Transverse colon (tissue), 4 donors: ENCODE data around the gene C1QTNF2. TPM values are rescaled to one million over a fixed set of nuclear protein-coding genes. Genes with fewer than 3 reads are reported as not detected.

Experiments
- DNase-seq: peaks from one replicate; pipeline ENCODE4 v3.0.0-alpha.2; 2019
- H3K27ac ChIP-seq, 4 donors: fragments of 200-600 bp; sonication (generic); 2 replicates each; pipeline ENCODE4 v1.5.1; 2016 to 2018; ENCODE audit warnings: inconsistent platforms in 4 of 4
- H3K27me3 ChIP-seq: fragments of 200-600 bp; sonication (generic); 2 replicates; pipeline ENCODE4 v1.5.1; 2017; ENCODE audit warnings: inconsistent platforms
- H3K36me3 ChIP-seq, 4 donors: fragments of 200-600 bp; sonication (generic); 2 replicates each; pipeline ENCODE4 v1.5.1; 2017 to 2019; ENCODE audit warnings: inconsistent platforms in 4 of 4
- H3K4me1 ChIP-seq, 4 donors: fragments of 200-600 bp; sonication (generic); 2 replicates each; pipeline ENCODE4 v1.5.1; 2017 to 2020; ENCODE audit warnings: inconsistent platforms in 4 of 4
- H3K4me3 ChIP-seq, 4 donors: fragments of 200-600 bp; sonication (generic); 1 replicate in 1 of 4; 2 replicates in 3 of 4; pipeline versions ENCODE4 v1.5.1 to v1.6.1; 2017 to 2019; ENCODE audit warnings: inconsistent platforms in 4 of 4
- H3K9me3 ChIP-seq, 2 donors: fragments of 200-600 bp; sonication (generic); 2 replicates each; pipeline ENCODE4 v1.5.1; 2017 to 2019; ENCODE audit warnings: inconsistent platforms in 2 of 2
- EP300 ChIP-seq: sonication (generic); formaldehyde crosslinking; IDR thresholded peaks from one replicate; pipeline ENCODE4 v1.6.1; 2017; ENCODE audit warnings: antibody characterized with exemption, low read depth
- POLR2A ChIP-seq: fragments of 450-650 bp; IDR thresholded peaks from one replicate; pipeline ENCODE4 v1.6.1; 2016; ENCODE audit warnings: antibody characterized with exemption, mild to moderate bottlenecking, moderate library complexity
- POLR2AphosphoS5 ChIP-seq, 3 donors: sonication (generic); formaldehyde crosslinking; IDR thresholded peaks; one replicate each; pipeline ENCODE4 v1.6.1; 2016; ENCODE audit warnings: antibody characterized with exemption in 3 of 3
- WGBS, 2 donors: methylation state at CpG; one replicate each; pipeline ENCODE4 v1.1.5; 2018; ENCODE audit warnings: low coverage in 1 of 2; 5-methylcytosine and 5-hydroxymethylcytosine counted together
- in situ Hi-C, 4 donors: fragments of 200-750 bp; cut with MboI; loops; one replicate each; pipeline versions ENCODE4 v1.15.0 to v1.15.1; 2017; ENCODE audit warnings: low sequenced_read_pairs in 3 of 4, low pct_ligation_motif_present in 1 of 4, low pct_unique_long_range_greater_than_20kb in 1 of 4
- intact Hi-C: fragments of 100-400 bp; cut with DNase I; formaldehyde crosslinking; loops from one replicate; pipeline ENCODE4 v1.15.1; 2023; ENCODE audit warnings: low total_unique reads
- total RNA-seq, 4 donors: library from RNA; depleted of rRNA; stranded (reverse); fragments of >200 nt; gene quantifications; one replicate each; pipeline ENCODE4 v1.1.0, GENCODE V29; 2016
- TF ChIP-seq, protein P1 (sequence below), 5 experiments: fragments of 200-600 bp in 3 of 5; fragments of 450-650 bp in 2 of 5; sonication (generic) in 3 of 5; IDR thresholded peaks; 1 replicate in 2 of 5; 2 replicates in 3 of 5; pipeline ENCODE4 v1.5.1; 2016 to 2017; ENCODE audit warnings: antibody characterized with exemption in 5 of 5, inconsistent platforms in 3 of 5, mild to moderate bottlenecking in 2 of 5, moderate library complexity in 1 of 5

Gene C1QTNF2
- total RNA-seq, 4 donors from 2014 or later, result 0.41 to 2.2 (median 0.79) TPM; not detected in 1

DNA sequence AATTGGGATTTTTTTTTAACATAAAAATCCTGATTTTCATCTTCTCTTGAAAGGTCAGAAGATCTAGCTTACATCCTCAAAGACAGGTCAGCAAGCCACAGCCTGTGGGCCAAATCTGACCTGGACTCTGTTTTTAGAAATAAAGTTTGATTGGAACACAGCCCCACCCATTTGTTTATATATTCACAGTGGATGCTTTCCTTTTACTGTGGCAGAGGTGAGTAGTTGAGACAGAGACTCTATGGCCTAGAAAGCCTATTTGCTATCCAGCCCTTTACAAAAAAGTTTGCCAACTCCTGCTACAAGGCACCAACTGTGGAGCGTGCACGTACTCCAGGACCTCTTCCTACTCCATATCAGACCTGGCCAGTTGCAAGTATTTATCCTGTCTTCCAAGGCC is 44.7 kb downstream of the C1QTNF2 start:
- Histone ChIP-seq H3K36me3 (no peaks in the 10 kb centered on the region), H3K4me3 (no peak overlapping the region), H3K9me3 (no peaks in the 10 kb centered on the region), H3K4me1 (peaks cover 0 to 28% (median 12%) of the 10 kb centered on the region in 4 donors), H3K27ac (peak overlapping the region; percentile 35 to 67 (median 59)), H3K27me3 (no peaks in the 10 kb centered on the region)
- no peak for DNase-seq
- WGBS, 2 donors, result 67 to 69% methylated on average over 2 of the region's 2 CpGs
- intact Hi-C loops (no loop called here), in situ Hi-C loops (loop anchor here in 1 of 4 donors (25.0 kb wide), 1 partner anchor 313 kb away; the partner anchor contains the start of gene TTC1)
- TF ChIP-seq, protein P1, sequence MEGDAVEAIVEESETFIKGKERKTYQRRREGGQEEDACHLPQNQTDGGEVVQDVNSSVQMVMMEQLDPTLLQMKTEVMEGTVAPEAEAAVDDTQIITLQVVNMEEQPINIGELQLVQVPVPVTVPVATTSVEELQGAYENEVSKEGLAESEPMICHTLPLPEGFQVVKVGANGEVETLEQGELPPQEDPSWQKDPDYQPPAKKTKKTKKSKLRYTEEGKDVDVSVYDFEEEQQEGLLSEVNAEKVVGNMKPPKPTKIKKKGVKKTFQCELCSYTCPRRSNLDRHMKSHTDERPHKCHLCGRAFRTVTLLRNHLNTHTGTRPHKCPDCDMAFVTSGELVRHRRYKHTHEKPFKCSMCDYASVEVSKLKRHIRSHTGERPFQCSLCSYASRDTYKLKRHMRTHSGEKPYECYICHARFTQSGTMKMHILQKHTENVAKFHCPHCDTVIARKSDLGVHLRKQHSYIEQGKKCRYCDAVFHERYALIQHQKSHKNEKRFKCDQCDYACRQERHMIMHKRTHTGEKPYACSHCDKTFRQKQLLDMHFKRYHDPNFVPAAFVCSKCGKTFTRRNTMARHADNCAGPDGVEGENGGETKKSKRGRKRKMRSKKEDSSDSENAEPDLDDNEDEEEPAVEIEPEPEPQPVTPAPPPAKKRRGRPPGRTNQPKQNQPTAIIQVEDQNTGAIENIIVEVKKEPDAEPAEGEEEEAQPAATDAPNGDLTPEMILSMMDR (IDR thresholded peaks at IDR 0.05), result no peak
- TF ChIP-seq EP300 (no peak), POLR2AphosphoS5 (IDR thresholded peaks at IDR 0.05) (no peak), POLR2A (no peak)

DNA sequence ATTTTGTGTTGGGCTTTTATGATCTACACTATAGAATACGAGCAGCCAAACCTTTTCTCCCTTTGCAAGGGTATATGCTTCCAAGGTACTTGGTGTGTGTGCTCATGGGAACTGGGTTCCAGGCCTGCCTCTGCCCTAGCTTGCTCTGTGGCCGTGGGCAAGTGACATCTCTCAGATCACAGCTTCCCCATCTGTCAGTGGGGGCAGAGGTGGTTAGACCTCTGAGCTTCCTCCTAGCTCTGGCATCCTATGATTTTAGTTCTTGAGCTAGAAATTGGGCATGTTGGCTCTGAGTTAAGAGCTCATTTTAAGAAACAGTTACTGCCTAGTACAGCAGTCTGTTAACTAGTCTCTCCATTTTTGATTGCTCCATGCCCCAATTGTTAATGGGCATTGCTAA is 45.5 kb downstream of the C1QTNF2 start:
- DNase-seq, result no peak
- in situ Hi-C loops, result loop anchor here in 1 of 4 donors (25.0 kb wide), 1 partner anchor 313 kb away; the partner anchor contains the start of gene TTC1
- H3K36me3 ChIP-seq, result no peaks in the 10 kb centered on the region
- no peaks in the 10 kb centered on the region for H3K9me3 ChIP-seq
- no peak for TF ChIP-seq EP300
- TF ChIP-seq, protein P1 (IDR thresholded peaks at IDR 0.05), result no peak
- TF ChIP-seq POLR2AphosphoS5 (IDR thresholded peaks at IDR 0.05), result no peak
- intact Hi-C loops, result no loop called here
- H3K27ac ChIP-seq, result no peak overlapping the region
- WGBS, 2 donors, result 57 to 66% methylated on average over 1 to 2 of the region's 2 CpGs
- H3K4me3 ChIP-seq, result no peak overlapping the region
- H3K4me1 ChIP-seq, result peaks cover 0 to 28% (median 12%) of the 10 kb centered on the region in 4 donors
- H3K27me3 ChIP-seq, result no peaks in the 10 kb centered on the region

DNA sequence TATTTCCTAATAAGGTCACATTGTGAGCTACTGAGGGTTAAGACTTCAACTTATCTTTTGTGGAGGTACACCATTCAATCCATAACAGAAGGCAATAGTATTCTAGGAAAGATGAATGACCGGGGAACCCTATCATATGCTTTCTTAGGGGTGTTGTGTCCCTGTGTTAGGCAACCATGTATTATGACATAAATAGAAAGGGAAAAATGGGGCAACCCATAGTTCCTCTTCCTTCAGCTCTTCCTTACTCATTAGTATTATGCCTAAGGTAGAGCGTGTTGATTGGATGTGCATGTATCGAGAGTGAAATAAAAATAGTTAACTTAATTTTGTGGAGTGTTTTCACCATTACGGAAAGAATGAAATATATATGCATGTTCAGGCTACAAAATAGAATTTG is 52.0 kb downstream of the C1QTNF2 start:
- H3K4me1 ChIP-seq, result peaks cover 0 to 17% (median 4%) of the 10 kb centered on the region in 4 donors
- DNase-seq, result no peak
- intact Hi-C loops, result no loop called here
- no peak overlapping the region for H3K27ac ChIP-seq
- in situ Hi-C loops, result no loop called here
- H3K27me3 ChIP-seq, result peaks cover 9% of the 10 kb centered on the region
- 94% methylated on average over 3 to 4 of the region's 4 CpGs for WGBS, 2 donors
- H3K36me3 ChIP-seq, result no peaks in the 10 kb centered on the region
- H3K9me3 ChIP-seq, result no peaks in the 10 kb centered on the region
- TF ChIP-seq, protein P1 (IDR thresholded peaks at IDR 0.05), result no peak
- no peak for TF ChIP-seq EP300
- no peak for TF ChIP-seq POLR2AphosphoS5 (IDR thresholded peaks at IDR 0.05)
- TF ChIP-seq POLR2A, result no peak
- H3K4me3 ChIP-seq, result no peak overlapping the region

DNA sequence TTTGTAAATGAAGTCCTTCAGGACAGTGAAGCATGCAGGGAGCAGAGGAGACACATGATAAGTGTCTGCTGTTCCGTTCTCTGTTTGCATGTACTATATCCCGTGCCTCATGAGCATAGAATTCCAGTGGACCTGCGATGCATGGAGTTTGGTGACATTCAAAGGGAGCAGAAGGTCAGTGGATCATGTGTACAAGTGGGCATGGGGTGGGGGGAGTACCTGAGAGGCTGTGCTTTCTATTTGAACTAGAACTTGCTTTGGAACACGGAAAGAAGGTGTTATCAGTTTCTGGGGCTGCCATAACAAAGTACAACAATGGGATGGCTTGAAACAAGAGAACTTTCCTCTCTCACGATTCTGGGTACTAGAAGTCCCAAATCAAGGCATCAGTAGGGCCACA is 53.0 kb downstream of the C1QTNF2 start:
- H3K4me1 ChIP-seq, result peaks cover 0 to 26% (median 4%) of the 10 kb centered on the region in 4 donors
- H3K9me3 ChIP-seq, result no peaks in the 10 kb centered on the region
- intact Hi-C loops (no loop called here), in situ Hi-C loops (no loop called here)
- WGBS, 2 donors, result 79 to 84% methylated on average over 4 to 5 of the region's 5 CpGs
- no peaks in the 10 kb centered on the region for H3K36me3 ChIP-seq
- DNase-seq, result no peak
- no peak overlapping the region for H3K27ac ChIP-seq
- no peak for TF ChIP-seq POLR2AphosphoS5 (IDR thresholded peaks at IDR 0.05)
- TF ChIP-seq POLR2A, result no peak
- TF ChIP-seq, protein P1 (IDR thresholded peaks at IDR 0.05), result no peak
- no peak for TF ChIP-seq EP300
- peaks cover 19% of the 10 kb centered on the region for H3K27me3 ChIP-seq
- no peak overlapping the region for H3K4me3 ChIP-seq
